GM19023 (cell line): ENCODE measurements around the gene LRP5.
"Not testable (repeated sequence)": the region's sequence is repeated elsewhere in the genome, so short reads cannot be mapped to it uniquely, and the experiment has no call there.

ENCODE experiments used
- ATAC-seq: cut with Tn5 transposase; IDR thresholded peaks from one replicate; pipeline ENCODE4 v1.9.1; 2021; ENCODE audit warnings: mild to moderate bottlenecking, moderate library complexity; ENCODE audit not compliant: unreplicated experiment

LRP5 gene

GRCh38 chr11:68328374-68329091 is 16.1 kb downstream of the LRP5 start:
- no peak for ATAC-seq

- ATAC-seq, result no peak
Measured at GRCh38 chr11:68329536-68329935, 17.1 kb downstream of the LRP5 start.

DNA sequence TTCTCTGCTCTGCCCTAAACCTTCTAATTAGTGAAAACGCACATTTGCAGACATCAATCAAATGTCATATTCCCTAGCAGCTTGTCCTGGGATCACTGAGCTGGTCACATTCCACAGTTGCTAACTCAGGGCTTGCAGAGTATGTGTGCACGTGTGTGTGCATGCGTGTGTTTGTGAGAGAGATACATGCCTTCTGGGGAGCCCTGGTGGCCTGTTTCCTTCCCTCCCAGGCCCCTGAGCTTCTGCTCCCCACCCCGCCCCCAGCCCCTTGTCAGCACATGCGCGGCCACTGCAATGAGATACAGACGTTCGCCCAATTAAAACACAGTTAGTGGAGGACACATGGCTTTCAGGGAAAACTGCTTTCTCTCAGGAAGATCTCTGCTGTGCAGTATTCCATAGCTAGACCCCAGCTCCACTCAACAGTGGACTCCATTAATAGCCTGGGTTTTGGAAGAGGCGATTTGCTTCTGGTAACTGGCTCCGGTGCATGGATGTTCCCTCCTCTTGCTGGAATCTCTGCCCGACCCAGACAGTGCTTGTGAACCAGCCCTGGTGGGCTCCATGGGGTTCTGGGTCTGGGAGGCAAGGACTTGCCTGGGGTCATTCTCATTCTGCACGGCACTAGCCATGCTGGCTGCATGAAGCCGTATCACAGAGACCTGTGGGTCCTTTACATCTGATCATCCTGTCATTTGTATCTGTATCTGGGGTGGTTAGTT is 17.7 kb downstream of the LRP5 start:
- ATAC-seq, result no peak

GRCh38 chr11:68330700-68331337 is 18.4 kb downstream of the LRP5 start:
- ATAC-seq, result no peak

GRCh38 chr11:68331338-68331947 is 19.1 kb downstream of the LRP5 start:
- ATAC-seq, result no peak

GRCh38 chr11:68332186-68332585 is 19.8 kb downstream of the LRP5 start:
- no peak for ATAC-seq

DNA sequence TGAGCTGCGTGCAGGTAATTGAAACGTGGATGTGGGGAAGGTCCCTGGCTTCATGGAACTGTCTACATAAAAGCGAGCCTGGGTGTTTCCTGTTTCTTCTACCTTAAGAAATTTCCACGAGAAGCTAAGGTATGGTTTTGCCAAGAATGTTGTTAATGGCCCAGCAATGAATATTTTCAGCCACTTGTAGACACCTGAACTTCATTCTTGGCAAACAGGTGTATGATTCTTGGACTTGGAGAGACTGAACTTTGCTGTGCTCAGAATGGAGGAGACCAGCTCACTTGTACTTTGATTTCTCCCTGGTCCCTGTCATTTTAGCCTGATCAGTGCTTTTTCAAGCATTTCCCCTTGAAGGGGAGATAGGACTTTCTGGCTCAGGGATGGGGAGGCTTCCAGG is 20.8 kb downstream of the LRP5 start:
- ATAC-seq, result no peak

DNA sequence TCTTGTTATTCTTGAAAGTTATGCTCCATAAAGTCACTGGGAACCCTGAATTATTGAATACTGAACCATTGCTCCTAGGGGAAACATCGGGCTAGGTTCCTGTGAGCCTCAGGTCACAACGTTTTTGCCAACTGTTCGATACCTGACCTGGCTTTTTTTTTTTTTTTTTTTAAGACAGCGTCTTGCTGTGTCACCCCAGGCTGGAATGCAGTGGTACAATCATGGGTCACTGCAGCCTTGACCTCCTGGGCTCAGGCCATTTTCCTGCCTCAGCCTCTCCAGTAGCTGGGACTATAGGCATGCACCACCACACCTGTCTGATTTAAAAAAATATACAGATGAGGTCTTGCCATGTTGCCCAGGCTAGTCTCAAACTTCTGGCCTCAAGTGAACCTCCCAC is 22.5 kb downstream of the LRP5 start:
- no peak for ATAC-seq

DNA sequence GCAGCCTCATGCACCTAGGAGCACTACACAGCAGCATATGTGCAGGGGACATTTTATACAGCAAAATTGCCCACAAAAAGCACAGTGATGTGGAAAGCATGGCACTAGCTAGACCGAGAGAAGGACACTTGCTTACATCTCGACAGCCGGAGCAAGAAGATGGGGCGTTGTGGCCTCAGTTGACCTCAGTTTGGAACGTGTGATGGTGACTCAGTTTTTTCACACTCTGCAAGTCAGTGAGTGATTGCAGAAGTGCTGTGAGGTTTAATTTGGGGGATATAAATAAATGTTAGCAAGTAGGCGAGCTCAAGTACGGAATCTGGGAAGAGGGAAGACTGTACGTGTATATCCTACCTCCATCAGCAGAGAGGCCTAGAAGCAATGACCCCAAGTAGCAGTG is 23.3 kb downstream of the LRP5 start:
- no peak for ATAC-seq

DNA sequence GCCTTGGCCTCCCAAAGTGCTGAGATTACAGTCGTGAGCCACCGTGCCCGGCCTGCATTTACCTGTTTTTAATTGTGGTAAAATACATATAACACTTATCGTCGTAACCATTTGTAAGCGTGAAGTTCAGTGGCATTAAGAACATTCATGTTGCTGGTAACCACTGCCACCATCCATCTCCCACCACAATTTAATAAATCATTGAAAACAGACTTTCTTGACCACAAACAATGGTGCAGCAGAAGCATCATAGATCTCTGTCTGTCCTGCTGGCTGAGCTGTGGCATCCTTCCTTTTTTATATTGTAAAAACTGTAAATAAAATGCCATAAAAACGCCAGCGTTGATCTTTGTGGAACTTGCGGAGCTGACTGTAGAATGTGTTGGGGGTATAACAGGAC is 24.3 kb downstream of the LRP5 start:
- ATAC-seq, result no peak

- ATAC-seq, result no peak
Measured at GRCh38 chr11:68337399-68337835, 25.0 kb downstream of the LRP5 start.

- ATAC-seq, result no peak
Measured at GRCh38 chr11:68338051-68338780, 25.8 kb downstream of the LRP5 start.

- no peak for ATAC-seq
Measured at GRCh38 chr11:68340003-68340767, 27.8 kb downstream of the LRP5 start.

DNA sequence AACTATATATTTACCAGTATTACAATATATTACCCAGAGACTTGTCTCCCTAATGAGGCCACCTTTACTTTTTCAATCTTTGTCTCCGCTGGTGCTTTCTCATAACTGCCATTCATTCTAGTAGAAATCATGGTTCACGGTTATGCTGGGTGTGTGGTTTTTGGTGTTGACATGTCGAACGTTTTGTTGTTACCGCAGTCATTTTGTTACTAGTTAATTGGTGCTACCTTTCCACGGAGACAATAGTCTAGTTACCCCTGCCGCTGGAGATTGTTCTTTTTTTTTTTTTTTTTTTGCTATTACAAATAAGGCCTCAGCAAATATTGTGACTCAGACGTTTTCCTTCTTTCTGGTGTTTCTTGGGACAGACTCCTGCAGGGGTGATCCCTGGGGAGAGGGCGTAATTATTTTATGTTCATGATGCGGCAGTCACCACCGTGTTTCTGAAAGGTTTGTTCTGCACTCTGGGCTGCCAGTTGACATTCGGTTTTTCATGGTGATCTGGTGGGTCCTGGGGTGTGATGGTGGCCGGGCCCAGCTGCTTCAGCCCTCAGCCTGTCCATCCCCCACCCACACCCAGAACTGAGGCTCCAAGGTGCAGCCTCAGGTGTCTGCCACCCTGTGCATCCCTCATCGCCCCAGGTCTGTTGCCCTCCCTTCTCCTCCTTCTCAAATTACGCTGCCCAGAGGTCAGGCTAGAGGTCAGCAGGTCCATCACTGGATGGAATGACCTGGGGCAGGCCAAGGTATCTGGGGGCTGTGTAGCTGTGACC is 28.6 kb downstream of the LRP5 start:
- ATAC-seq, result no peak

GRCh38 chr11:68341557-68342458 is 29.4 kb downstream of the LRP5 start:
- ATAC-seq, result no peak

- no peak for ATAC-seq
Measured at GRCh38 chr11:68342459-68343158, 30.2 kb downstream of the LRP5 start.

DNA sequence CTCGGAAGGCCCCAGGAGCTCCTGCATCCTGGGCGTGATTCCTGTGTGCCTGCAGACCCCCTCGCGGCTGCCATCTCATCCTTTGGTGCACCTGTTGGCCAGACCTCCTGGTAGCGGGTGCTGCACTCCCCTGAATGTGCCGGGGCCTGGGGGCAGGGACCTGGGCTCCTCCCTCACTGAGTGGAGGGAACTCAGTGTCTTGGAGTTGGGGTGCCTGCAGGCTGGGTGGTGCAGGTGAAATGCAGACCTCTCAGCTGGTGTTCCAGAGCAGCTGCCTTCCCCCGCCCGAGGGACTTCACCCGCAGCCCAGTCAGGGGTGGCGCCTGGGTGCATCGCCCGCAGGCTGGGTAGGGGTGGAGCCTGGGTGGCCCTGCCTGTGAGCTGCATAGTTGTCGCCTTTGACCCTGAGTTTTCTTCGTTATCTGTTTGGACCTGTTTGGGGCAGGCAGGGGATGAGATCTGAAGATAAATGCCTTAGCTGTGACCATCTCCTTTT is 31.4 kb downstream of the LRP5 start:
- no peak for ATAC-seq

- not testable (repeated sequence) for ATAC-seq
Measured at GRCh38 chr11:68344821-68345220, 32.4 kb downstream of the LRP5 start.
